CD14-positive monocyte (primary cell): ENCODE measurements around the gene JMJD6. TPM values are rescaled to one million over a fixed set of nuclear protein-coding genes. Genes with fewer than 3 reads are reported as not detected.

Experiments used
- DNase-seq, 3 donors: peaks; one replicate each; pipeline ENCODE4 v3.0.0-alpha.2; 2011 to 2022
- H2AFZ ChIP-seq: 2 replicates; pipeline ENCODE4 v1.6.0; 2012; ENCODE audit warnings: mild to moderate bottlenecking, low read depth, low read length, inconsistent platforms; ENCODE audit not compliant: insufficient read depth, poor library complexity, severe bottlenecking
- H3K27ac ChIP-seq, 2 donors: 1 replicate in 1 of 2; 2 replicates in 1 of 2; pipeline ENCODE4 v1.5.1; 2012 to 2013; ENCODE audit warnings: low read length in 2 of 2, control low read depth in 1 of 2, inconsistent platforms in 1 of 2, low read depth in 1 of 2, mild to moderate bottlenecking in 1 of 2
- H3K27me3 ChIP-seq, 2 donors: one replicate each; pipeline versions ENCODE4 v1.6.0 to v1.6.1; 2011 to 2013; ENCODE audit warnings: low read length in 2 of 2; ENCODE audit not compliant: control insufficient read depth in 2 of 2, insufficient read depth in 2 of 2
- H3K36me3 ChIP-seq, 2 donors: replicated peaks in 1 of 2; 1 replicate in 1 of 2; 2 replicates in 1 of 2; pipeline versions ENCODE4 v1.5.1 to v1.6.1; 2012 to 2013; ENCODE audit warnings: low read length in 2 of 2, control low read depth in 1 of 2, inconsistent platforms in 1 of 2, mild to moderate bottlenecking in 1 of 2; ENCODE audit not compliant: insufficient read depth in 2 of 2, control insufficient read depth in 1 of 2
- H3K4me1 ChIP-seq, 2 donors: 1 replicate in 1 of 2; 2 replicates in 1 of 2; pipeline versions ENCODE4 v1.5.1 to v1.6.1; 2012 to 2013; ENCODE audit warnings: low read length in 2 of 2, control low read depth in 1 of 2, inconsistent platforms in 1 of 2, mild to moderate bottlenecking in 1 of 2, moderate library complexity in 1 of 2; ENCODE audit not compliant: insufficient read depth in 2 of 2, control insufficient read depth in 1 of 2
- H3K4me2 ChIP-seq: replicated peaks from 2 replicates; pipeline ENCODE3; 2012; ENCODE audit warnings: low read length, moderate library complexity, mild to moderate bottlenecking; ENCODE audit not compliant: poor library complexity, severe bottlenecking; ENCODE audit errors: extremely low read depth
- H3K4me3 ChIP-seq, 3 experiments: fragments of 200-600 bp in 1 of 3; sonication (generic) in 1 of 3; replicated peaks in 1 of 3; 1 replicate in 2 of 3; 2 replicates in 1 of 3; pipeline ENCODE4 v1.5.1; 2011 to 2013; ENCODE audit warnings: low read length in 3 of 3, mild to moderate bottlenecking in 3 of 3, control low read depth in 2 of 3, low read depth in 2 of 3, inconsistent platforms in 1 of 3, moderate library complexity in 1 of 3
- H3K79me2 ChIP-seq: 2 replicates; pipeline ENCODE4 v1.6.0; 2012; ENCODE audit warnings: mild to moderate bottlenecking, control low read depth, inconsistent platforms, low read length, moderate library complexity; ENCODE audit not compliant: insufficient read depth
- H3K9ac ChIP-seq: 2 replicates; pipeline ENCODE4 v1.6.0; 2017; ENCODE audit warnings: low read length, mild to moderate bottlenecking; ENCODE audit not compliant: insufficient read depth, poor library complexity, severe bottlenecking
- H3K9me3 ChIP-seq, 2 donors: replicated peaks in 1 of 2; 1 replicate in 1 of 2; 2 replicates in 1 of 2; pipeline versions ENCODE4 v1.5.1 to v1.6.1; 2012 to 2013; ENCODE audit warnings: low read length in 2 of 2, control low read depth in 1 of 2; ENCODE audit not compliant: control insufficient read depth in 1 of 2, insufficient read depth in 1 of 2
- H4K20me1 ChIP-seq: 2 replicates; pipeline ENCODE4 v1.6.0; 2012; ENCODE audit warnings: mild to moderate bottlenecking, low read length, control low read depth, moderate library complexity; ENCODE audit not compliant: insufficient read depth
- H3K27ac Mint-ChIP-seq, 7 donors: one replicate each; pipeline ENCODE4 v1.8.0; 2020; ENCODE audit warnings: mild to moderate bottlenecking in 7 of 7, mixed read lengths in 7 of 7, moderate library complexity in 6 of 7, inconsistent platforms in 2 of 7
- H3K27me3 Mint-ChIP-seq, 3 donors: one replicate each; pipeline ENCODE4 v1.8.0; 2021 to 2022; ENCODE audit warnings: low read depth in 3 of 3, mild to moderate bottlenecking in 3 of 3, mixed read lengths in 3 of 3, moderate library complexity in 3 of 3, inconsistent platforms in 1 of 3
- H3K36me3 Mint-ChIP-seq, 2 donors: one replicate each; pipeline ENCODE4 v1.8.0; 2020; ENCODE audit warnings: mixed read lengths in 2 of 2, inconsistent platforms in 1 of 2, mild to moderate bottlenecking in 1 of 2
- H3K4me1 Mint-ChIP-seq: one replicate; pipeline ENCODE4 v1.8.0; 2020; ENCODE audit warnings: mild to moderate bottlenecking, mixed read lengths
- H3K4me3 Mint-ChIP-seq, 2 donors: one replicate each; pipeline ENCODE4 v1.8.0; 2020; ENCODE audit warnings: mild to moderate bottlenecking in 2 of 2, mixed read lengths in 2 of 2, moderate library complexity in 1 of 2
- H3K9me3 Mint-ChIP-seq, 7 donors: one replicate each; pipeline ENCODE4 v1.8.0; 2020 to 2022; ENCODE audit warnings: mixed read lengths in 7 of 7, mild to moderate bottlenecking in 6 of 7, moderate library complexity in 6 of 7, inconsistent platforms in 2 of 7
- CTCF ChIP-seq: fragments of 200-600 bp; IDR thresholded peaks from one replicate; pipeline ENCODE4 v1.8.0; 2022; ENCODE audit warnings: antibody characterized with exemption, mild to moderate bottlenecking
- WGBS: methylation state at CpG from one replicate; pipeline ENCODE4 v1.1.5; 2013; ENCODE audit warnings: missing lambda C conversion rate; ENCODE audit not compliant: insufficient coverage; 5-methylcytosine and 5-hydroxymethylcytosine counted together
- intact Hi-C, 2 donors: fragments of 100-400 bp; cut with micrococcal nuclease; formaldehyde crosslinking; loops; one replicate each; pipeline versions ENCODE4 v1.15.0 to v1.15.1; 2023
- polyA plus RNA-seq, 3 donors: library from polyadenylated mRNA; depleted of rRNA in 1 of 3; unstranded in 2 of 3; stranded (reverse) in 1 of 3; fragments of 300-500 nt in 2 of 3; fragments of >200 nt in 1 of 3; fragmentation: Illumina TruSeq in 2 of 3; gene quantifications; 1 replicate in 2 of 3; 2 replicates in 1 of 3; pipeline ENCODE4 v1.2.3, GENCODE V29; 2012 to 2021

JMJD6 gene
- polyA plus RNA-seq, 3 donors, result 24.6 to 75.0 (median 26.2) TPM

GRCh38 chr17:76702941-76703637, 23.3 kb downstream of the JMJD6 start:
- Histone ChIP-seq H3K27ac (no peak overlapping the region), H3K36me3 (no peaks in the 10 kb centered on the region), H3K4me3 (no peak overlapping the region), H2AFZ (no peak overlapping the region), H3K4me2 (no peak overlapping the region), H3K79me2 (no peaks in the 10 kb centered on the region), H4K20me1 (no peaks in the 10 kb centered on the region), H3K9ac (no peak overlapping the region), H3K9me3 (no peaks in the 10 kb centered on the region), H3K27me3 (no peaks in the 10 kb centered on the region), H3K4me1 (no peaks in the 10 kb centered on the region)
- Mint-ChIP-seq H3K36me3 (no peaks in the 10 kb centered on the region), H3K27me3 (peaks cover 2 to 9% (median 8%) of the 10 kb centered on the region in 3 donors), H3K4me3 (no peak overlapping the region), H3K4me1 (no peaks in the 10 kb centered on the region), H3K9me3 (no peaks in the 10 kb centered on the region), H3K27ac (no peak overlapping the region)
- 89% methylated on average over 1 of the region's 10 CpGs for WGBS
- no peak for DNase-seq
- intact Hi-C loops, result loop anchor here in 1 of 2 donors (10.0 kb wide), 1 partner anchor 178 kb away; no protein-coding TSS in a partner anchor
- TF ChIP-seq CTCF, result no peak

GRCh38 chr17:76702076-76702475, 24.3 kb downstream of the JMJD6 start:
- no peaks in the 10 kb centered on the region for H3K4me1 Mint-ChIP-seq
- H3K4me3 Mint-ChIP-seq, result no peak overlapping the region
- Histone ChIP-seq H3K4me1 (no peaks in the 10 kb centered on the region), H2AFZ (no peak overlapping the region), H3K9me3 (no peaks in the 10 kb centered on the region), H3K27me3 (no peaks in the 10 kb centered on the region), H3K4me3 (no peak overlapping the region), H3K79me2 (no peaks in the 10 kb centered on the region), H3K9ac (no peak overlapping the region), H3K27ac (no peak overlapping the region), H3K4me2 (no peak overlapping the region), H3K36me3 (no peaks in the 10 kb centered on the region), H4K20me1 (no peaks in the 10 kb centered on the region)
- no peaks in the 10 kb centered on the region for H3K9me3 Mint-ChIP-seq
- intact Hi-C loops, result loop anchor here in 1 of 2 donors (10.0 kb wide), 1 partner anchor 177 kb away; no protein-coding TSS in a partner anchor
- no peaks in the 10 kb centered on the region for H3K36me3 Mint-ChIP-seq
- no peak for DNase-seq
- WGBS, result no CpG with 5 or more reads among the region's 2 CpGs
- H3K27me3 Mint-ChIP-seq, result peaks cover 0 to 9% (median 8%) of the 10 kb centered on the region in 3 donors
- no peak for TF ChIP-seq CTCF
- no peak overlapping the region for H3K27ac Mint-ChIP-seq
